ENCODE results near the gene AOC2. TPM values are rescaled to one million over a fixed set of nuclear protein-coding genes. Genes with fewer than 3 reads are reported as not detected.

The AOC2 gene
- total and polyA plus RNA-seq, 2 of the 13 experiments (the other 11 are each of a cell fraction or from before 2014, with no cell fraction given) = 1.2 to 3.3 TPM

DNA sequence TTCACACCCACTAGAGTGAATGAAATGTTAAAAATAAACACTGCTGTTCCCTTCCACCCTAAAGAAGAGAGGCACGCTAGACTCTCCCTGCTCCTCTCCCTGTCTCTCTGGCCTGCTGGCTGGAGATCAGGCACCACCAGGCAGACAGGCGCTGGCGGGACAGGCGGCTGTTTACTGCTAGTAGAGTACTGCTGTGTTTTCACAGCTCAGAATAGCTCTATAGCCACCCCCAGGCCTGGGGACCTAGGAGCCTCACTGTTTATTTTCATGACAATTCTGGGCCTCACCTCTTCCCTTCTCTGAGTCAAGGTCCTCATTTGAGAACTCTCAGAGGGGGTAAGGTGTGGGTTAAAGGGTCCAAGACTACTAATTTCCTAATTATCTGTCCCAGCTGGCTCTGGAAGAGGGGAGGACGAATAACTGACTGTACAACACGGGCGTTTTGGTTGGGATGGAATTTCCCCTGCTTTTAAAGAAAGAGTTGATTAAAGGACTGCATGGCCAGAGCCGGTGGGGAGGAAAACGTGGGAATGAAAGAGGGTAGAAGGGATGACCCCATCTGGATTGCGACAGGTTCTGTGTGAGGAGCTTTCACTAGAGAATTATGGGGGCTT lies 47.3 kb downstream of the AOC2 start (continued):
- no peak for TF ChIP-seq ZNF737 (CRISPR knock-in tag; IDR thresholded peaks at IDR 0.05; ENCODE audit: borderline replicate concordance)
- TF ChIP-seq MAZ (IDR thresholded peaks at IDR 0.05; ENCODE audit: borderline replicate concordance, low read depth, low read length) = no peak
- TF ChIP-seq MAZ (CRISPR knock-in tag; IDR thresholded peaks at IDR 0.05; ENCODE audit: low read depth) = peak; percentile 33; the same call in 1 of the 2 replicates
- 0 out of 2 replicates have a peak, but pooled peaks have one; percentile 22 for TF ChIP-seq KLF6 (CRISPR knock-in tag; IDR thresholded peaks at IDR 0.05)
- no peak for TF ChIP-seq FIP1L1 (IDR thresholded peaks at IDR 0.05; ENCODE audit: borderline replicate concordance, insufficient read depth, low read depth, low read length)
- 0 out of 2 replicates have a peak, but pooled peaks have one; percentile 50 for TF ChIP-seq ZNF747 (CRISPR knock-in tag; IDR thresholded peaks at IDR 0.05; ENCODE audit: borderline replicate concordance)
- TF ChIP-seq HOXA3 (CRISPR knock-in tag; IDR thresholded peaks at IDR 0.05) = peak; percentile 38; the same call in 1 of the 2 replicates
- TF ChIP-seq NFATC3 (CRISPR knock-in tag; IDR thresholded peaks at IDR 0.05) = no peak
- TF ChIP-seq, protein P1, sequence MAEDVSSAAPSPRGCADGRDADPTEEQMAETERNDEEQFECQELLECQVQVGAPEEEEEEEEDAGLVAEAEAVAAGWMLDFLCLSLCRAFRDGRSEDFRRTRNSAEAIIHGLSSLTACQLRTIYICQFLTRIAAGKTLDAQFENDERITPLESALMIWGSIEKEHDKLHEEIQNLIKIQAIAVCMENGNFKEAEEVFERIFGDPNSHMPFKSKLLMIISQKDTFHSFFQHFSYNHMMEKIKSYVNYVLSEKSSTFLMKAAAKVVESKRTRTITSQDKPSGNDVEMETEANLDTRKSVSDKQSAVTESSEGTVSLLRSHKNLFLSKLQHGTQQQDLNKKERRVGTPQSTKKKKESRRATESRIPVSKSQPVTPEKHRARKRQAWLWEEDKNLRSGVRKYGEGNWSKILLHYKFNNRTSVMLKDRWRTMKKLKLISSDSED (CRISPR knock-in tag; IDR thresholded peaks at IDR 0.05) = no peak
- no peak for TF ChIP-seq ZBTB39 (CRISPR knock-in tag; IDR thresholded peaks at IDR 0.05)
- no peak; the same call in 1 of the 2 replicates for TF ChIP-seq TBX3 (IDR thresholded peaks at IDR 0.05; ENCODE audit: borderline replicate concordance)
- TF ChIP-seq, protein P2, sequence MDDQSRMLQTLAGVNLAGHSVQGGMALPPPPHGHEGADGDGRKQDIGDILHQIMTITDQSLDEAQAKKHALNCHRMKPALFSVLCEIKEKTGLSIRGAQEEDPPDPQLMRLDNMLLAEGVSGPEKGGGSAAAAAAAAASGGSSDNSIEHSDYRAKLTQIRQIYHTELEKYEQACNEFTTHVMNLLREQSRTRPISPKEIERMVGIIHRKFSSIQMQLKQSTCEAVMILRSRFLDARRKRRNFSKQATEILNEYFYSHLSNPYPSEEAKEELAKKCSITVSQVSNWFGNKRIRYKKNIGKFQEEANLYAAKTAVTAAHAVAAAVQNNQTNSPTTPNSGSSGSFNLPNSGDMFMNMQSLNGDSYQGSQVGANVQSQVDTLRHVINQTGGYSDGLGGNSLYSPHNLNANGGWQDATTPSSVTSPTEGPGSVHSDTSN (CRISPR knock-in tag; IDR thresholded peaks at IDR 0.05; ENCODE audit: borderline replicate concordance) = peak; percentile 39; the same call in 1 of the 2 replicates
- TF ChIP-seq, protein P3, sequence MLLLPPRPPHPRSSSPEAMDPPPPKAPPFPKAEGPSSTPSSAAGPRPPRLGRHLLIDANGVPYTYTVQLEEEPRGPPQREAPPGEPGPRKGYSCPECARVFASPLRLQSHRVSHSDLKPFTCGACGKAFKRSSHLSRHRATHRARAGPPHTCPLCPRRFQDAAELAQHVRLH (CRISPR knock-in tag; IDR thresholded peaks at IDR 0.05; ENCODE audit: borderline replicate concordance, low read depth) = peak; percentile 63; the same call in 1 of the 2 replicates
- no peak for TF ChIP-seq HNF4G (IDR thresholded peaks at IDR 0.05; ENCODE audit: borderline replicate concordance, low read depth, low read length)
- TF ChIP-seq HNF4G (CRISPR knock-in tag; IDR thresholded peaks at IDR 0.05; ENCODE audit: borderline replicate concordance, low read depth) = peak; percentile 60; the same call in 1 of the 2 replicates
- no peak for TF ChIP-seq CTCF (CRISPR knock-in tag; IDR thresholded peaks at IDR 0.05)
- TF ChIP-seq, protein P4, sequence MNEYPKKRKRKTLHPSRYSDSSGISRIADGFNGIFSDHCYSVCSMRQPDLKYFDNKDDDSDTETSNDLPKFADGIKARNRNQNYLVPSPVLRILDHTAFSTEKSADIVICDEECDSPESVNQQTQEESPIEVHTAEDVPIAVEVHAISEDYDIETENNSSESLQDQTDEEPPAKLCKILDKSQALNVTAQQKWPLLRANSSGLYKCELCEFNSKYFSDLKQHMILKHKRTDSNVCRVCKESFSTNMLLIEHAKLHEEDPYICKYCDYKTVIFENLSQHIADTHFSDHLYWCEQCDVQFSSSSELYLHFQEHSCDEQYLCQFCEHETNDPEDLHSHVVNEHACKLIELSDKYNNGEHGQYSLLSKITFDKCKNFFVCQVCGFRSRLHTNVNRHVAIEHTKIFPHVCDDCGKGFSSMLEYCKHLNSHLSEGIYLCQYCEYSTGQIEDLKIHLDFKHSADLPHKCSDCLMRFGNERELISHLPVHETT (CRISPR knock-in tag; conservative IDR thresholded peaks at IDR 0.05) = no peak

Data from HepG2 (cell line).